Fibroblast of the conjunctiva (primary cell): ENCODE data around the gene NKPD1.

Experiments
- DNase-seq: peaks from one replicate; pipeline ENCODE4 v3.0.0-alpha.2; 2010; ENCODE audit warnings: low read depth

Gene NKPD1

GRCh38 chr19:45154064-45154827 lies 6.5 kb downstream of the NKPD1 start:
- peak; percentile 47 for DNase-seq

GRCh38 chr19:45153339-45154063 lies 7.3 kb downstream of the NKPD1 start:
- no peak for DNase-seq

- no peak for DNase-seq
Measured at GRCh38 chr19:45152504-45153338, 8.1 kb downstream of the NKPD1 start.

- no peak for DNase-seq
Measured at GRCh38 chr19:45151821-45152503, 8.8 kb downstream of the NKPD1 start.

GRCh38 chr19:45151320-45151719 lies 9.5 kb downstream of the NKPD1 start:
- no peak for DNase-seq

GRCh38 chr19:45150751-45151281 lies 10.0 kb downstream of the NKPD1 start:
- DNase-seq = no peak

- DNase-seq = no peak
Measured at GRCh38 chr19:45150180-45150579, 10.6 kb downstream of the NKPD1 start.

- no peak for DNase-seq
Measured at GRCh38 chr19:45149129-45149528, 11.7 kb downstream of the NKPD1 start.

GRCh38 chr19:45147835-45148676 lies 12.7 kb downstream of the NKPD1 start:
- DNase-seq = no peak

- no peak for DNase-seq
Measured at GRCh38 chr19:45146741-45147205, 14.0 kb downstream of the NKPD1 start.

- no peak for DNase-seq
Measured at GRCh38 chr19:45146251-45146650, 14.5 kb downstream of the NKPD1 start.

- DNase-seq = no peak
Measured at GRCh38 chr19:45145270-45146189, 15.3 kb downstream of the NKPD1 start.

GRCh38 chr19:45144431-45145269 lies 16.1 kb downstream of the NKPD1 start:
- no peak for DNase-seq

GRCh38 chr19:45142726-45143110 lies 18.1 kb downstream of the NKPD1 start:
- no peak for DNase-seq

GRCh38 chr19:45142016-45142725 lies 18.6 kb downstream of the NKPD1 start:
- DNase-seq = no peak

- DNase-seq = no peak
Measured at GRCh38 chr19:45141203-45141900, 19.4 kb downstream of the NKPD1 start.

- DNase-seq = no peak
Measured at GRCh38 chr19:45140533-45140932, 20.2 kb downstream of the NKPD1 start.

- DNase-seq = no peak
Measured at GRCh38 chr19:45140144-45140503, 20.7 kb downstream of the NKPD1 start.
